H1 (cell line): ENCODE results near the gene OSBP. TPM values are rescaled to one million over a fixed set of nuclear protein-coding genes. Genes with fewer than 3 reads are reported as not detected.

Source experiments
- CTCF ChIA-PET: fragments of 300-600 bp; sonication (Branson Sonifier 250); formaldehyde crosslinking; loops from one replicate; lab custom pipeline; 2021; ENCODE audit not compliant: partially characterized antibody; lab: Charles Lee
- POLR2A ChIA-PET: fragments of 300-600 bp; sonication (Branson Sonifier 250); formaldehyde crosslinking; loops from one replicate; lab custom pipeline; 2021; ENCODE audit warnings: inconsistent platforms; ENCODE audit not compliant: partially characterized antibody; lab: Charles Lee
- DNase-seq, 2 experiments: peaks; one replicate each; pipeline versions ENCODE4 v3.0.0 to v3.0.0-alpha.2; 2010 to 2022; ENCODE audit warnings: low spot score in 2 of 2, low read depth in 1 of 2, mixed read lengths in 1 of 2
- FAIRE-seq: peaks from 2 replicates; lab custom pipeline; 2011; peaks lifted over from hg19 to GRCh38; lab: Jason Lieb, UNC
- H2AFZ ChIP-seq: 2 replicates; pipeline ENCODE4 v1.8.1; 2012; ENCODE audit warnings: low read length, inconsistent platforms
- H2AK5ac ChIP-seq: 2 replicates; pipeline ENCODE4 v1.6.1; 2013; ENCODE audit warnings: low read depth, low read length
- H2BK120ac ChIP-seq: replicated peaks from 2 replicates; pipeline ENCODE3; 2013; ENCODE audit warnings: low read depth, low read length, inconsistent platforms
- H2BK12ac ChIP-seq: 2 replicates; pipeline ENCODE4 v1.6.1; 2013; ENCODE audit warnings: low read depth, low read length
- H2BK15ac ChIP-seq: 2 replicates; pipeline ENCODE4 v1.6.1; 2013; ENCODE audit warnings: low read length
- H2BK20ac ChIP-seq: 2 replicates; pipeline ENCODE4 v1.6.1; 2013; ENCODE audit warnings: low read length
- H2BK5ac ChIP-seq: 2 replicates; pipeline ENCODE4 v1.6.1; 2013; ENCODE audit warnings: low read depth, low read length
- H3K14ac ChIP-seq: 2 replicates; pipeline ENCODE4 v1.6.1; 2013; ENCODE audit warnings: inconsistent platforms; ENCODE audit not compliant: insufficient read length
- H3K18ac ChIP-seq: 2 replicates; pipeline ENCODE4 v1.6.1; 2013; ENCODE audit warnings: low read length; ENCODE audit errors: extremely low read depth
- H3K23ac ChIP-seq: 2 replicates; pipeline ENCODE4 v1.6.1; 2013; ENCODE audit warnings: inconsistent platforms; ENCODE audit not compliant: insufficient read length
- H3K23me2 ChIP-seq: 2 replicates; pipeline ENCODE4 v1.6.1; 2013; ENCODE audit warnings: low read depth, low read length
- H3K27ac ChIP-seq: 2 replicates; pipeline ENCODE4 v1.6.1; 2011; ENCODE audit warnings: low read depth, low read length, inconsistent platforms
- H3K27me3 ChIP-seq, 4 experiments: replicated peaks in 1 of 4; 1 replicate in 1 of 4; 2 replicates in 3 of 4; pipeline versions ENCODE4 v1.6.1 to v1.8.1; 2011 to 2013; ENCODE audit warnings: low read length in 3 of 4, mild to moderate bottlenecking in 3 of 4, inconsistent platforms in 2 of 4, mixed read lengths in 2 of 4, moderate library complexity in 1 of 4; ENCODE audit not compliant: control insufficient read depth in 3 of 4, insufficient read depth in 3 of 4; ENCODE audit errors: extremely low read depth in 1 of 4
- H3K36me3 ChIP-seq, 4 experiments: 2 replicates each; pipeline versions ENCODE4 v1.6.1 to v1.8.1; 2011 to 2013; ENCODE audit warnings: mild to moderate bottlenecking in 4 of 4, low read length in 3 of 4, moderate library complexity in 2 of 4, control low read depth in 1 of 4, inconsistent platforms in 1 of 4; ENCODE audit not compliant: insufficient read depth in 4 of 4, control insufficient read depth in 2 of 4
- H3K4ac ChIP-seq: replicated peaks from 2 replicates; pipeline ENCODE3; 2013; ENCODE audit warnings: low read length, low read depth, mixed read lengths, inconsistent platforms; ENCODE audit not compliant: insufficient read length
- H3K4me1 ChIP-seq, 4 experiments: replicated peaks in 1 of 4; 1 replicate in 1 of 4; 2 replicates in 3 of 4; pipeline versions ENCODE4 v1.6.1 to v1.8.1; 2011 to 2013; ENCODE audit warnings: low read length in 3 of 4, inconsistent platforms in 2 of 4, mixed read lengths in 1 of 4; ENCODE audit not compliant: insufficient read depth in 4 of 4, control insufficient read depth in 3 of 4
- H3K4me2 ChIP-seq, 2 experiments: 2 replicates each; pipeline versions ENCODE4 v1.6.1 to v1.8.1; 2011 to 2013; ENCODE audit warnings: low read depth in 2 of 2, low read length in 2 of 2, control low read depth in 1 of 2, inconsistent platforms in 1 of 2, mild to moderate bottlenecking in 1 of 2; ENCODE audit not compliant: insufficient read depth in 1 of 2
- H3K4me3 ChIP-seq, 4 experiments: fragments of 200-600, 300-600 bp in 1 of 4; sonication (generic), shearing (Covaris generic), sonication (Bioruptor Twin) in 1 of 4; 2 replicates each; pipeline versions ENCODE4 v1.5.1 to v1.8.1; 2011 to 2016; ENCODE audit warnings: low read length in 4 of 4, low read depth in 3 of 4, control low read depth in 2 of 4, inconsistent platforms in 2 of 4, mild to moderate bottlenecking in 2 of 4, mixed read lengths in 1 of 4, moderate library complexity in 1 of 4; ENCODE audit not compliant: insufficient read depth in 2 of 4; ENCODE audit errors: extremely low read depth in 1 of 4
- H3K56ac ChIP-seq: replicated peaks from 2 replicates; pipeline ENCODE3; 2013; ENCODE audit warnings: low read depth, mild to moderate bottlenecking, mixed read lengths, low read length, inconsistent platforms; ENCODE audit not compliant: insufficient read length
- H3K79me1 ChIP-seq: 2 replicates; pipeline ENCODE4 v1.6.1; 2013; ENCODE audit warnings: low read depth, low read length, control low read depth
- H3K79me2 ChIP-seq, 2 experiments: 2 replicates each; pipeline versions ENCODE4 v1.6.1 to v1.8.1; 2012 to 2013; ENCODE audit warnings: low read length in 2 of 2, mild to moderate bottlenecking in 2 of 2, inconsistent platforms in 1 of 2; ENCODE audit not compliant: insufficient read depth in 2 of 2, control insufficient read depth in 1 of 2
- H3K9ac ChIP-seq, 4 experiments: replicated peaks in 1 of 4; 1 replicate in 1 of 4; 2 replicates in 3 of 4; pipeline versions ENCODE4 v1.6.1 to v1.8.1; 2011 to 2013; ENCODE audit warnings: low read depth in 3 of 4, low read length in 3 of 4, control low read depth in 2 of 4, mild to moderate bottlenecking in 2 of 4, moderate library complexity in 2 of 4, inconsistent platforms in 1 of 4; ENCODE audit errors: extremely low read depth in 1 of 4
- H3K9me3 ChIP-seq, 2 experiments: 2 replicates each; pipeline versions ENCODE4 v1.6.1 to v1.8.1; 2012 to 2013; ENCODE audit warnings: mild to moderate bottlenecking in 2 of 2, moderate library complexity in 2 of 2, control low read depth in 1 of 2, inconsistent platforms in 1 of 2, low read depth in 1 of 2, low read length in 1 of 2, mixed read lengths in 1 of 2; ENCODE audit not compliant: insufficient read depth in 2 of 2
- H4K20me1 ChIP-seq, 2 experiments: replicated peaks in 1 of 2; 2 replicates each; pipeline versions ENCODE3 to v1.8.1; 2011 to 2013; ENCODE audit warnings: inconsistent platforms in 2 of 2, low read length in 2 of 2, mild to moderate bottlenecking in 1 of 2; ENCODE audit not compliant: insufficient read depth in 2 of 2, control insufficient read depth in 1 of 2
- H4K5ac ChIP-seq: 2 replicates; pipeline ENCODE4 v1.6.1; 2013; ENCODE audit warnings: low read length, low read depth, mixed read lengths, inconsistent platforms; ENCODE audit not compliant: insufficient read length
- H4K8ac ChIP-seq: 2 replicates; pipeline ENCODE4 v1.8.0; 2013; ENCODE audit warnings: mild to moderate bottlenecking, moderate library complexity, low read length, inconsistent platforms; ENCODE audit not compliant: insufficient read depth; ENCODE audit errors: extremely low read depth
- H4K91ac ChIP-seq: replicated peaks from 2 replicates; pipeline ENCODE3; 2013; ENCODE audit warnings: low read length, mixed read lengths, inconsistent platforms; ENCODE audit not compliant: insufficient read length
- ASH2L ChIP-seq: fragments of 200-600, 300-600 bp; sonication (generic); IDR thresholded peaks from one replicate; pipeline ENCODE4 v1.7.1; 2017; ENCODE audit warnings: low read length
- CBX5 ChIP-seq: fragments of 300-800, 300-1000 bp; sonication (generic); IDR thresholded peaks from 2 replicates; pipeline ENCODE4 v1.7.1; 2016; ENCODE audit warnings: antibody characterized with exemption, low read length, low read depth
- HDAC6 ChIP-seq: IDR thresholded peaks from one replicate; pipeline ENCODE4 v1.7.1; 2012; ENCODE audit warnings: low read depth, mild to moderate bottlenecking, inconsistent platforms, low read length, moderate library complexity
- JUND ChIP-seq: IDR thresholded peaks from 2 replicates; pipeline ENCODE4 v1.6.1; 2011; ENCODE audit warnings: mild to moderate bottlenecking, improper control_type of control experiment, low read length
- NRF1 ChIP-seq: IDR thresholded peaks from 2 replicates; pipeline ENCODE4 v1.6.1; 2011; ENCODE audit warnings: mild to moderate bottlenecking, low read depth, low read length, improper control_type of control experiment
- RXRA ChIP-seq: IDR thresholded peaks from 2 replicates; pipeline ENCODE4 v1.6.1; 2011; ENCODE audit warnings: low read depth, mild to moderate bottlenecking, low read length, moderate library complexity; ENCODE audit not compliant: insufficient read depth
- SRF ChIP-seq: IDR thresholded peaks from 2 replicates; pipeline ENCODE4 v1.6.1; 2011; ENCODE audit warnings: mild to moderate bottlenecking, low read depth, low read length, moderate library complexity
- TBP ChIP-seq: IDR thresholded peaks from 2 replicates; pipeline ENCODE4 v1.6.1; 2011; ENCODE audit warnings: low read depth, low read length, improper control_type of control experiment
- YY1 ChIP-seq: IDR thresholded peaks from 2 replicates; pipeline ENCODE4 v1.6.1; 2011; ENCODE audit warnings: low read depth, mild to moderate bottlenecking, low read length
- WGBS, 2 experiments: shearing (Covaris generic) in 1 of 2; methylation state at CpG; one replicate each; pipeline versions ENCODE4 v1.1.6 to v1.1.7; 2013 to 2015; ENCODE audit warnings: low lambda C conversion rate in 2 of 2, mixed read lengths in 2 of 2, inconsistent platforms in 1 of 2, low coverage in 1 of 2, missing lambda C conversion rate in 1 of 2; ENCODE audit not compliant: insufficient replicate concordance in 2 of 2, insufficient coverage in 1 of 2, insufficient read length in 1 of 2; ENCODE audit errors: extremely low coverage in 1 of 2, missing lambda C conversion rate in 1 of 2; 5-methylcytosine and 5-hydroxymethylcytosine counted together
- polyA plus RNA-seq, 7 experiments: library from polyadenylated mRNA; depleted of rRNA in 3 of 7; stranded (reverse) in 5 of 7; unstranded in 2 of 7; fragments of >200 nt in 5 of 7; fragments of 200-250 nt in 2 of 7; gene quantifications; 1 replicate in 5 of 7; 2 replicates in 1 of 7; 4 replicates in 1 of 7; pipeline versions ENCODE4 v1.2.1 to v1.2.3, GENCODE V29; 2011 to 2013; ENCODE audit warnings: missing spikeins in 2 of 7, mixed read lengths in 2 of 7
- total RNA-seq: library from RNA; stranded (reverse); fragmentation: NEBNext Ultra II Directional; extraction: Animal tissue kit (Norgen Biotek cat#: 25700); gene quantifications from 2 replicates; pipeline ENCODE4 v1.2.1, GENCODE V29; 2021
- TF ChIP-seq, protein P1 (sequence below): IDR thresholded peaks from 2 replicates; pipeline ENCODE4 v1.6.1; 2012; ENCODE audit warnings: inconsistent platforms

OSBP gene
- total and polyA plus RNA-seq, 2 of the 8 experiments (the other 6 are each of a cell fraction or from before 2014, with no cell fraction given), result 13.2 to 43.1 TPM

DNA sequence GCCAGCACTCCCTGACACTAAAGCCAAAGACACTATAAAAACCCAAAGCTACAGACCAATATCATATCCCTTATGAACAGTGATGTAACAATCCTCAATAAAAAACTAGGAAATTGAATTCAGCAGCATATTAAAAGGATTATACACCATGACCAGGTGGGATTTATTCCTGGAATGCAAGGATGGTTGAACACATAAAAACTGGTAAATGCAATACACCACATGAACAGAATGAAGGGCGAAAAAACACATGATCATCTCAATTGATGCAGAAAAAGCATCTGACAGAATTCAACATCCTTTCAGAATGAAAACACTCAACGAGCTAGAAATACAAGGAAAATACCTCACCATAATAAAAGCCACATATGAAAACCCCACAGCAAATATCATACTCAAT is 31.3 kb downstream of the OSBP start:
- no peak overlapping the region for H4K91ac ChIP-seq
- H4K8ac ChIP-seq, result no peak overlapping the region
- CTCF ChIA-PET, result interaction anchor here (1.2 kb wide), 1 partner anchor 31 kb away, joined by 3 read pairs; no protein-coding TSS in a partner anchor
- no peaks in the 10 kb centered on the region for H3K79me2 ChIP-seq
- no peaks in the 10 kb centered on the region for H3K27me3 ChIP-seq
- H2BK20ac ChIP-seq, result no peak overlapping the region
- no peaks in the 10 kb centered on the region for H3K79me1 ChIP-seq
- H3K4me1 ChIP-seq, result no peaks in the 10 kb centered on the region
- no peak overlapping the region for H3K4me2 ChIP-seq
- H4K5ac ChIP-seq, result no peak overlapping the region
- no peak overlapping the region for H2BK12ac ChIP-seq
- no peak overlapping the region for H3K9ac ChIP-seq
- no peak overlapping the region for H3K14ac ChIP-seq
- no peak overlapping the region for H2AK5ac ChIP-seq
- no peak overlapping the region for H3K27ac ChIP-seq
- no peak overlapping the region for H3K18ac ChIP-seq
- H3K56ac ChIP-seq, result no peak overlapping the region
- no peaks in the 10 kb centered on the region for H4K20me1 ChIP-seq
- peaks cover 4 to 54% (median 25%) of the 10 kb centered on the region in 4 experiments; a peak in 7 of 8 replicates for H3K36me3 ChIP-seq
- H3K4ac ChIP-seq, result no peak overlapping the region
- no peak overlapping the region for H2BK5ac ChIP-seq
- WGBS, 2 experiments, result 98% methylated on average over 2 of the region's 2 CpGs; no CpG with 5 or more reads in 1 of the 2 experiments
- no peak for DNase-seq
- H3K23me2 ChIP-seq, result no peaks in the 10 kb centered on the region
- no peak overlapping the region for H2BK15ac ChIP-seq
- H2AFZ ChIP-seq, result no peak overlapping the region
- POLR2A ChIA-PET, result interaction anchor here (0.6 kb wide), 1 partner anchor 29 kb away, joined by 4 read pairs; no protein-coding TSS in a partner anchor
- no peak overlapping the region for H2BK120ac ChIP-seq
- FAIRE-seq, result no peak
- no peak for TF ChIP-seq RXRA
- TF ChIP-seq YY1, result no peak
- no peak for TF ChIP-seq HDAC6
- TF ChIP-seq SRF, result no peak
- no peak for TF ChIP-seq NRF1
- TF ChIP-seq ASH2L, result no peak
- no peak for TF ChIP-seq TBP
- no peak for TF ChIP-seq JUND
- TF ChIP-seq, protein P1, sequence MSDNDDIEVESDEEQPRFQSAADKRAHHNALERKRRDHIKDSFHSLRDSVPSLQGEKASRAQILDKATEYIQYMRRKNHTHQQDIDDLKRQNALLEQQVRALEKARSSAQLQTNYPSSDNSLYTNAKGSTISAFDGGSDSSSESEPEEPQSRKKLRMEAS, result no peak
- TF ChIP-seq CBX5, result no peak
- TF ChIP-seq, all 59 proteins: peak for 0
- H3K9me3 ChIP-seq, result peaks cover 6 to 7% of the 10 kb centered on the region in 2 experiments; a peak in 2 of 4 replicates
- no peak overlapping the region for H3K4me3 ChIP-seq
- no peak overlapping the region for H3K23ac ChIP-seq
